ENCODE data around the gene ARL5C. TPM values are rescaled to one million over a fixed set of nuclear protein-coding genes. Genes with fewer than 3 reads are reported as not detected.
A peak's percentile ranks its signal among the peaks of the same experiment; 100 is the strongest.

Gene ARL5C
- total RNA-seq, 1 experiment from 2014 or later, result not detected

- peak overlapping the region; percentile 4 for H3K27ac Mint-ChIP-seq (ENCODE audit: unreplicated experiment)
- no TSS peak for BruUV-seq (replicated peaks)
These were observed 38.3 kb upstream of the ARL5C start for GRCh38 chr17:39204245-39204644.

GRCh38 chr17:39200957-39201510, 35.1 kb upstream of the ARL5C start:
- intact Hi-C loops (cut with micrococcal nuclease; ENCODE audit: unreplicated experiment), result no loop called here
- Histone ChIP-seq H3K9me3 (no peaks in the 10 kb centered on the region), H3K36me3 (ENCODE audit: control insufficient read depth, insufficient read depth, low read length) (peaks cover 13% of the 10 kb centered on the region), H3K4me1 (peaks cover 14% of the 10 kb centered on the region), H3K4me3 (ENCODE audit: low read depth, low read length) (peak overlapping the region; percentile 87), H3K27me3 (replicated peaks; ENCODE audit: control insufficient read depth, insufficient read depth, low read length) (no peaks in the 10 kb centered on the region)
- POLR2A ChIA-PET, result no interaction called here
- CTCF ChIA-PET, result interaction anchor here (1.0 kb wide), 1 partner anchor 152 kb away, joined by 3 read pairs; no protein-coding TSS in a partner anchor
- Mint-ChIP-seq H3K4me1 (ENCODE audit: low read depth, unreplicated experiment) (peaks cover 6% of the 10 kb centered on the region), H3K27me3 (ENCODE audit: insufficient read depth, unreplicated experiment) (no peaks in the 10 kb centered on the region), H3K27ac (ENCODE audit: unreplicated experiment) (peak overlapping the region; percentile 99), H3K9me3 (ENCODE audit: unreplicated experiment) (no peaks in the 10 kb centered on the region), H3K36me3 (ENCODE audit: insufficient read depth, unreplicated experiment) (peaks cover 61% of the 10 kb centered on the region), H3K4me3 (ENCODE audit: unreplicated experiment) (peak overlapping the region; percentile 87)
- TF ChIP-seq CTCF (IDR thresholded peaks at IDR 0.05; ENCODE audit: insufficient read depth in 1 of 2, low read depth in 1 of 2, low read length in 1 of 2, severe bottlenecking in 1 of 2, unreplicated experiment in 1 of 2), result no peak
- DNase-seq, result no peak
- no TSS peak for BruUV-seq (replicated peaks)

More at GRCh38 chr17:39204245-39204644, 38.3 kb upstream of the ARL5C start:
- no peaks in the 10 kb centered on the region for H3K27me3 Mint-ChIP-seq (ENCODE audit: insufficient read depth, unreplicated experiment)
- Histone ChIP-seq H3K36me3 (ENCODE audit: control insufficient read depth, insufficient read depth, low read length) (peaks cover 13% of the 10 kb centered on the region), H3K4me3 (ENCODE audit: low read depth, low read length) (no peak overlapping the region), H3K9me3 (no peaks in the 10 kb centered on the region), H3K27me3 (replicated peaks; ENCODE audit: control insufficient read depth, insufficient read depth, low read length) (no peaks in the 10 kb centered on the region), H3K4me1 (peaks cover 6% of the 10 kb centered on the region; the same call in 1 of the 2 replicates)
- DNase-seq, result no peak
- ChIA-PET POLR2A (no interaction called here), CTCF (interaction anchor here (6.6 kb wide), 1 partner anchor 42 kb away, joined by 123 read pairs; no protein-coding TSS in a partner anchor)
- peaks cover 6% of the 10 kb centered on the region for H3K4me1 Mint-ChIP-seq (ENCODE audit: low read depth, unreplicated experiment)
- intact Hi-C loops (cut with micrococcal nuclease; ENCODE audit: unreplicated experiment), result no loop called here
- TF ChIP-seq CTCF (IDR thresholded peaks at IDR 0.05; ENCODE audit: insufficient read depth in 1 of 2, low read depth in 1 of 2, low read length in 1 of 2, severe bottlenecking in 1 of 2, unreplicated experiment in 1 of 2), result no peak
- H3K4me3 Mint-ChIP-seq (ENCODE audit: unreplicated experiment), result no peak overlapping the region
- peaks cover 63% of the 10 kb centered on the region for H3K36me3 Mint-ChIP-seq (ENCODE audit: insufficient read depth, unreplicated experiment)
- no peaks in the 10 kb centered on the region for H3K9me3 Mint-ChIP-seq (ENCODE audit: unreplicated experiment)

GRCh38 chr17:39200070-39200879, 34.3 kb upstream of the ARL5C start, which contains the start of gene RPL19:
RPL19 (plus strand) TSS chr17:39200283; CDS start chr17:39200345, 62 bp downstream.
- ChIA-PET POLR2A (interaction anchor here (0.5 to 1.5 kb wide), 13 partner anchors 31 to 356 kb away, joined by 3 to 23 read pairs (median 7); partner anchors contain the start of genes CDK12, FBXO47, MED1 and RPL23), CTCF (interaction anchor here (0.6 to 1.5 kb wide), 11 partner anchors 8 to 347 kb away, joined by 3 to 15 read pairs (median 8); partner anchors contain the start of gene LASP1)
- intact Hi-C loops (cut with micrococcal nuclease; ENCODE audit: unreplicated experiment), result no loop called here
- peak; percentile 76 to 82 for DNase-seq
- Histone ChIP-seq H3K36me3 (ENCODE audit: control insufficient read depth, insufficient read depth, low read length) (peaks cover 13% of the 10 kb centered on the region), H3K9me3 (no peaks in the 10 kb centered on the region), H3K27me3 (replicated peaks; ENCODE audit: control insufficient read depth, insufficient read depth, low read length) (no peaks in the 10 kb centered on the region), H3K4me1 (peaks cover 15% of the 10 kb centered on the region), H3K4me3 (ENCODE audit: low read depth, low read length) (peak within 1 kb of the TSS; percentile 87)
- H3K27me3 Mint-ChIP-seq (ENCODE audit: insufficient read depth, unreplicated experiment), result no peaks in the 10 kb centered on the region
- H3K9me3 Mint-ChIP-seq (ENCODE audit: unreplicated experiment), result no peaks in the 10 kb centered on the region
- peaks cover 6% of the 10 kb centered on the region for H3K4me1 Mint-ChIP-seq (ENCODE audit: low read depth, unreplicated experiment)
- no peak for TF ChIP-seq CTCF (IDR thresholded peaks at IDR 0.05; ENCODE audit: insufficient read depth in 1 of 2, low read depth in 1 of 2, low read length in 1 of 2, severe bottlenecking in 1 of 2, unreplicated experiment in 1 of 2)
- H3K27ac Mint-ChIP-seq (ENCODE audit: unreplicated experiment), result peak within 1 kb of the TSS; percentile 99
- peaks cover 58% of the 10 kb centered on the region for H3K36me3 Mint-ChIP-seq (ENCODE audit: insufficient read depth, unreplicated experiment)
- BruUV-seq (replicated peaks), result no TSS peak
- H3K4me3 Mint-ChIP-seq (ENCODE audit: unreplicated experiment), result peak within 1 kb of the TSS; percentile 87

Measured in Caco-2 (cell line).